Measurements from ENCODE around the gene DSCAML1. TPM values are rescaled to one million over a fixed set of nuclear protein-coding genes. Genes with fewer than 3 reads are reported as not detected.

Gene DSCAML1
- total and polyA plus RNA-seq, 7 donors, result 0.04 to 0.52 (median 0.06) TPM

- Histone ChIP-seq H3K9me3 (no peaks in the 10 kb centered on the region), H3K27me3 (ENCODE audit: insufficient read depth in 3 of 3, low read length in 2 of 3) (no peaks in the 10 kb centered on the region), H3K27ac (no peak overlapping the region), H3K4me1 (no peaks in the 10 kb centered on the region), H3K4me3 (no peak overlapping the region), H3K36me3 (ENCODE audit: insufficient read depth in 1 of 2, low read depth in 1 of 2) (peaks cover 0 to 88% of the 10 kb centered on the region in 2 donors)
- DNase-seq (no peak), ATAC-seq (no peak)
- WGBS, 3 donors, result 91 to 99% (median 95%) methylated on average over 14 of the region's 14 CpGs
- TF ChIP-seq CTCF (IDR thresholded peaks at IDR 0.05), result no peak
- intact Hi-C loops (cut with DNase I), result no loop called here
Measured at GRCh38 chr11:117394221-117394925, 402.6 kb downstream of the DSCAML1 start.

GRCh38 chr11:117392979-117393378 lies 404.0 kb downstream of the DSCAML1 start:
- ATAC-seq, result no peak
- Histone ChIP-seq H3K4me1 (no peaks in the 10 kb centered on the region), H3K36me3 (ENCODE audit: insufficient read depth in 1 of 2, low read depth in 1 of 2) (peaks cover 0 to 81% of the 10 kb centered on the region in 2 donors), H3K4me3 (no peak overlapping the region), H3K27me3 (ENCODE audit: insufficient read depth in 3 of 3, low read length in 2 of 3) (no peaks in the 10 kb centered on the region), H3K9me3 (no peaks in the 10 kb centered on the region), H3K27ac (no peak overlapping the region)
- WGBS, 3 donors, result 94 to 97% (median 97%) methylated on average over 8 of the region's 8 CpGs
- TF ChIP-seq CTCF (IDR thresholded peaks at IDR 0.05), result no peak
- no peak for DNase-seq
- intact Hi-C loops (cut with DNase I), result no loop called here

GRCh38 chr11:117392001-117392690 lies 404.9 kb downstream of the DSCAML1 start:
- DNase-seq, result no peak

GRCh38 chr11:117391181-117391580 lies 405.8 kb downstream of the DSCAML1 start:
- Histone ChIP-seq H3K4me3 (no peak overlapping the region), H3K27ac (no peak overlapping the region), H3K4me1 (no peaks in the 10 kb centered on the region), H3K9me3 (no peaks in the 10 kb centered on the region), H3K27me3 (ENCODE audit: insufficient read depth in 3 of 3, low read length in 2 of 3) (no peaks in the 10 kb centered on the region), H3K36me3 (ENCODE audit: insufficient read depth in 1 of 2, low read depth in 1 of 2) (peaks cover 0 to 77% of the 10 kb centered on the region in 2 donors)
- DNase-seq (no peak), ATAC-seq (no peak)
- no peak for TF ChIP-seq CTCF (IDR thresholded peaks at IDR 0.05)
- intact Hi-C loops (cut with DNase I), result no loop called here
- 92 to 99% (median 96%) methylated on average over 8 of the region's 8 CpGs for WGBS, 3 donors

More at GRCh38 chr11:117392001-117392690, 404.9 kb downstream of the DSCAML1 start:
- no peak for TF ChIP-seq CTCF (IDR thresholded peaks at IDR 0.05)
- WGBS, 3 donors, result 86 to 92% (median 91%) methylated on average over 12 of the region's 12 CpGs
- Histone ChIP-seq H3K27me3 (ENCODE audit: insufficient read depth in 3 of 3, low read length in 2 of 3) (no peaks in the 10 kb centered on the region), H3K36me3 (ENCODE audit: insufficient read depth in 1 of 2, low read depth in 1 of 2) (peaks cover 0 to 81% of the 10 kb centered on the region in 2 donors), H3K4me3 (no peak overlapping the region), H3K27ac (no peak overlapping the region), H3K4me1 (no peaks in the 10 kb centered on the region), H3K9me3 (no peaks in the 10 kb centered on the region)
- ATAC-seq, result no peak
- intact Hi-C loops (cut with DNase I), result no loop called here

All from psoas muscle (tissue), 8 donors.